Type B pancreatic cell (in vitro differentiated cells): ENCODE data around the gene TAS2R31. TPM values are rescaled to one million over a fixed set of nuclear protein-coding genes. Genes with fewer than 3 reads are reported as not detected.
"Not testable (repeated sequence)": the region's sequence is repeated elsewhere in the genome, so short reads cannot be mapped to it uniquely, and the experiment has no call there.

ENCODE experiments used
- DNase-seq: peaks from one replicate; pipeline ENCODE4 v3.0.0; 2021; ENCODE audit warnings: mixed read lengths; ENCODE audit not compliant: unreplicated experiment; ENCODE audit errors: extremely low spot score
- H3K27ac Mint-ChIP-seq: 2 replicates; pipeline ENCODE4 v1.8.0; 2021; ENCODE audit warnings: mild to moderate bottlenecking, mixed read lengths
- H3K27me3 Mint-ChIP-seq: 2 replicates; pipeline ENCODE4 v1.8.0; 2021; ENCODE audit warnings: mixed read lengths
- H3K36me3 Mint-ChIP-seq: 2 replicates; pipeline ENCODE4 v1.8.0; 2021; ENCODE audit warnings: mixed read lengths
- H3K4me1 Mint-ChIP-seq: one replicate; pipeline ENCODE4 v1.8.0; 2021; ENCODE audit warnings: mixed read lengths; ENCODE audit not compliant: unreplicated experiment
- H3K4me3 Mint-ChIP-seq: 2 replicates; pipeline ENCODE4 v1.8.0; 2021; ENCODE audit warnings: mild to moderate bottlenecking, mixed read lengths
- H3K9me3 Mint-ChIP-seq: 2 replicates; pipeline ENCODE4 v1.8.0; 2021; ENCODE audit warnings: mixed read lengths
- CTCF ChIP-seq: fragments of 200-600 bp; sonication (generic); conservative IDR thresholded peaks from 2 replicates; pipeline ENCODE4 v1.5.0; 2021; ENCODE audit warnings: antibody characterized with exemption, mild to moderate bottlenecking
- total RNA-seq: library from RNA; stranded (reverse); gene quantifications from 2 replicates; pipeline ENCODE4 v1.2.1, GENCODE V29; 2021; ENCODE audit warnings: low replicate concordance

The TAS2R31 gene
- total RNA-seq, 1 donor from 2014 or later = 4.3 TPM

GRCh38 chr12:11040162-11040561, 9.0 kb upstream of the TAS2R31 start:
- Mint-ChIP-seq H3K9me3 (peaks cover 14% of the 10 kb centered on the region), H3K36me3 (peaks cover 60% of the 10 kb centered on the region), H3K4me1 (no peaks in the 10 kb centered on the region), H3K27ac (no peak overlapping the region), H3K27me3 (no peaks in the 10 kb centered on the region), H3K4me3 (no peak overlapping the region)
- no peak for TF ChIP-seq CTCF
- DNase-seq = no peak

- no peak for TF ChIP-seq CTCF
- H3K4me3 Mint-ChIP-seq = no peak overlapping the region
- peaks cover 12% of the 10 kb centered on the region for H3K9me3 Mint-ChIP-seq
- no peak overlapping the region for H3K27ac Mint-ChIP-seq
- no peaks in the 10 kb centered on the region for H3K27me3 Mint-ChIP-seq
- H3K36me3 Mint-ChIP-seq = peaks cover 53% of the 10 kb centered on the region
- H3K4me1 Mint-ChIP-seq = no peaks in the 10 kb centered on the region
- no peak for DNase-seq
Observed at GRCh38 chr12:11039171-11039570, 8.0 kb upstream of the TAS2R31 start.

- not testable (repeated sequence) for H3K4me3 Mint-ChIP-seq, H3K27me3 Mint-ChIP-seq, DNase-seq, H3K4me1 Mint-ChIP-seq, H3K9me3 Mint-ChIP-seq, H3K27ac Mint-ChIP-seq
- peaks cover 39% of the 10 kb centered on the region for H3K36me3 Mint-ChIP-seq
Observed at GRCh38 chr12:11033959-11034358, 2.8 kb upstream of the TAS2R31 start.

GRCh38 chr12:11026118-11026517, 5.1 kb downstream of the TAS2R31 start:
- no peak for TF ChIP-seq CTCF
- no peak overlapping the region for H3K4me3 Mint-ChIP-seq
- no peak overlapping the region for H3K27ac Mint-ChIP-seq

GRCh38 chr12:11023387-11023786, 7.8 kb downstream of the TAS2R31 start:
- H3K4me3 Mint-ChIP-seq = no peak overlapping the region
- no peak overlapping the region for H3K27ac Mint-ChIP-seq
- no peak for DNase-seq
- no peaks in the 10 kb centered on the region for H3K4me1 Mint-ChIP-seq
- H3K9me3 Mint-ChIP-seq = peaks cover 8% of the 10 kb centered on the region
- no peaks in the 10 kb centered on the region for H3K27me3 Mint-ChIP-seq
- TF ChIP-seq CTCF = no peak
- peaks cover 32% of the 10 kb centered on the region for H3K36me3 Mint-ChIP-seq

More at GRCh38 chr12:11026118-11026517, 5.1 kb downstream of the TAS2R31 start:
- Mint-ChIP-seq H3K4me1 (no peaks in the 10 kb centered on the region), H3K36me3 (peaks cover 34% of the 10 kb centered on the region), H3K27me3 (no peaks in the 10 kb centered on the region), H3K9me3 (peaks cover 8% of the 10 kb centered on the region)
- no peak for DNase-seq

GRCh38 chr12:11022520-11022919, 8.7 kb downstream of the TAS2R31 start, which contains the start of gene TAS2R19:
TSS of gene TAS2R19 (minus strand) at chr12:11022620. CDS start at chr12:11022571, 49 bp downstream.
- TF ChIP-seq CTCF = no peak
- no peaks in the 10 kb centered on the region for H3K4me1 Mint-ChIP-seq
- H3K4me3 Mint-ChIP-seq = no peak within 1 kb of the TSS
- peaks cover 34% of the 10 kb centered on the region for H3K36me3 Mint-ChIP-seq
- H3K27me3 Mint-ChIP-seq = no peaks in the 10 kb centered on the region
- peaks cover 8% of the 10 kb centered on the region for H3K9me3 Mint-ChIP-seq
- DNase-seq = no peak
- no peak within 1 kb of the TSS for H3K27ac Mint-ChIP-seq
